Gastroesophageal sphincter (tissue), 3 donors: Measurements from ENCODE around the gene PLCB4.

Experiments
- CTCF ChIP-seq, 4 experiments: fragments of 200-600 bp in 2 of 4; fragments of 450-650 bp in 2 of 4; sonication (generic) in 1 of 4; IDR thresholded peaks; one replicate each; pipeline ENCODE4 v1.5.1; 2017 to 2019; ENCODE audit warnings: antibody characterized with exemption in 4 of 4, mild to moderate bottlenecking in 2 of 4, moderate library complexity in 2 of 4
- POLR2A ChIP-seq, 2 donors: fragments of 450-650 bp; IDR thresholded peaks; one replicate each; pipeline ENCODE4 v1.6.1; 2017; ENCODE audit warnings: antibody characterized with exemption in 2 of 2, mild to moderate bottlenecking in 2 of 2, moderate library complexity in 1 of 2

GRCh38 chr20:9200620-9201019 lies 131.7 kb downstream of the PLCB4 start:
- TF ChIP-seq CTCF (IDR thresholded peaks at IDR 0.05) (no peak), POLR2A (IDR thresholded peaks at IDR 0.05) (no peak)
